ENCODE results near the gene RBMS1. TPM values are rescaled to one million over a fixed set of nuclear protein-coding genes. Genes with fewer than 3 reads are reported as not detected.
A peak's percentile ranks its signal among the peaks of the same experiment; 100 is the strongest.

RBMS1 gene
- total RNA-seq, 1 experiment from 2014 or later = 38.8 TPM

DNA sequence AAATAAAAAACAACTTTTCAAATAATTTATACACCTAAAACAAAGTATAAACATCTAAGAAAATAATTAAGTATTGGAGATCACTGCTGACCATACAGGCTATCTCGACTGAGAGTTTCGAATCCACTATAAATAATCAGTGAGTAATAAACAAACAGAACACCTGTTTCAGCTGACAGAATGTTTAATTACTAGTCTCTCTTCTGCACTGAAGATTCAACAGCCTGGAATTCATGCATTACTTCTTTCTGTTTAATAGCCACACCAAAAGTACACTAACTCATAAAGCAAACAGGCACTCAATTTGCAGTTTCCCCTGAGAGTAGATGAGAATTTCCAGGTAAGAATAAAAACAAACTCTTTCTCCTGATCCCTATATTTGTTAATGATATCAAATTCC lies 138.5 kb downstream of the RBMS1 start:
- Histone ChIP-seq H3K36me3 (ENCODE audit: low read depth, low read length) (0 out of 2 replicates have a peak, but pooled peaks cover 3% of the 10 kb centered on the region), H2AFZ (ENCODE audit: low read length) (no peak overlapping the region), H3K9ac (ENCODE audit: low read length) (peak overlapping the region; percentile 34), H3K79me2 (ENCODE audit: low read length) (peaks cover 69% of the 10 kb centered on the region), H3K9me2 (replicated peaks; ENCODE audit: low read length) (no peaks in the 10 kb centered on the region), H3K4me2 (ENCODE audit: low read length) (peak overlapping the region; percentile 59), H3K27ac (ENCODE audit: low read length) (peak overlapping the region; percentile 83), H3K9me3 (ENCODE audit: low read length) (no peaks in the 10 kb centered on the region), H4K20me1 (ENCODE audit: low read length) (no peaks in the 10 kb centered on the region), H3K4me1 (ENCODE audit: insufficient read depth, low read length) (peaks cover 64% of the 10 kb centered on the region), H3K4me3 (ENCODE audit: low read length) (peak overlapping the region; percentile 5; the same call in 1 of the 2 replicates), H3K27me3 (ENCODE audit: low read length) (no peaks in the 10 kb centered on the region), H3F3A (ENCODE audit: low read length, unreplicated experiment) (peaks cover 7% of the 10 kb centered on the region)
- ChIA-PET POLR2A (ENCODE audit: unreplicated experiment) (no interaction called here), CTCF (interaction anchor here (0.5 kb wide), 1 partner anchor 72 kb away, joined by 3 read pairs; no protein-coding TSS in a partner anchor)
- TF ChIP-seq EZH2 (IDR thresholded peaks at IDR 0.05; ENCODE audit: low read length, unreplicated experiment) = no peak
- TF ChIP-seq, protein P1, sequence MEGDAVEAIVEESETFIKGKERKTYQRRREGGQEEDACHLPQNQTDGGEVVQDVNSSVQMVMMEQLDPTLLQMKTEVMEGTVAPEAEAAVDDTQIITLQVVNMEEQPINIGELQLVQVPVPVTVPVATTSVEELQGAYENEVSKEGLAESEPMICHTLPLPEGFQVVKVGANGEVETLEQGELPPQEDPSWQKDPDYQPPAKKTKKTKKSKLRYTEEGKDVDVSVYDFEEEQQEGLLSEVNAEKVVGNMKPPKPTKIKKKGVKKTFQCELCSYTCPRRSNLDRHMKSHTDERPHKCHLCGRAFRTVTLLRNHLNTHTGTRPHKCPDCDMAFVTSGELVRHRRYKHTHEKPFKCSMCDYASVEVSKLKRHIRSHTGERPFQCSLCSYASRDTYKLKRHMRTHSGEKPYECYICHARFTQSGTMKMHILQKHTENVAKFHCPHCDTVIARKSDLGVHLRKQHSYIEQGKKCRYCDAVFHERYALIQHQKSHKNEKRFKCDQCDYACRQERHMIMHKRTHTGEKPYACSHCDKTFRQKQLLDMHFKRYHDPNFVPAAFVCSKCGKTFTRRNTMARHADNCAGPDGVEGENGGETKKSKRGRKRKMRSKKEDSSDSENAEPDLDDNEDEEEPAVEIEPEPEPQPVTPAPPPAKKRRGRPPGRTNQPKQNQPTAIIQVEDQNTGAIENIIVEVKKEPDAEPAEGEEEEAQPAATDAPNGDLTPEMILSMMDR (conservative IDR thresholded peaks at IDR 0.05; ENCODE audit: low read depth, low read length) = no peak
- TF ChIP-seq EZH2phosphoT487 (IDR thresholded peaks at IDR 0.05; ENCODE audit: borderline replicate concordance, low read length) = no peak
- DNase-seq (peak; percentile 76), ATAC-seq (peak; percentile 81)
- BruUV-seq (replicated peaks) = no TSS peak
- intact Hi-C loops (cut with micrococcal nuclease) = loop anchor here (2.0 to 10.0 kb wide), 5 partner anchors 22 to 310 kb away; no protein-coding TSS in a partner anchor

DNA sequence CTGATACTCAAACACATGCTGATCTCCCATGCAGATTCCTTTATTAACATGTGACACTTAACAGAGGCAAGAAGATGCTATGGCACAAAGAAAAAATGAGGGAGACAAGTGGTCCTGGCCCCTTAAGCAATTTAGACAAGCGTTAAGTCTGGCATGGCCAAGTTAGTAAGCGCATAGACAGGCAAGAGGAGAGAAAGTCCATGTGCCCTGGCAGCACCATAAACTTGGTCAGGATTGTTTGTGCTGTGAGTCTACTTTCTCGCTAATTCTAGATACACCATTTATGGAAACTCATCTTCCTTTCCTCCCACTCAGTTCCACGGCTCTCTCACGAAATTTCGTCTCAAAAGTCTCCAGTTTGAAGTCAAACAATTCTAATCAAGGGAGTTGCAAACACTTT lies 138.9 kb downstream of the RBMS1 start:
- ATAC-seq (no peak; the same call in 1 of the 2 replicates), DNase-seq (no peak)
- peaks cover 7% of the 10 kb centered on the region for H3F3A ChIP-seq (ENCODE audit: low read length, unreplicated experiment)
- BruUV-seq (replicated peaks) = no TSS peak
- intact Hi-C loops (cut with micrococcal nuclease) = loop anchor here (2.0 to 10.0 kb wide), 5 partner anchors 22 to 310 kb away; no protein-coding TSS in a partner anchor
- peak overlapping the region; percentile 59 for H3K4me2 ChIP-seq (ENCODE audit: low read length)
- 0 out of 2 replicates have a peak, but pooled peaks cover 3% of the 10 kb centered on the region for H3K36me3 ChIP-seq (ENCODE audit: low read depth, low read length)
- H4K20me1 ChIP-seq (ENCODE audit: low read length) = no peaks in the 10 kb centered on the region
- H3K27me3 ChIP-seq (ENCODE audit: low read length) = no peaks in the 10 kb centered on the region
- peak overlapping the region; percentile 83 for H3K27ac ChIP-seq (ENCODE audit: low read length)
- TF ChIP-seq EZH2phosphoT487 (IDR thresholded peaks at IDR 0.05; ENCODE audit: borderline replicate concordance, low read length) = no peak
- TF ChIP-seq EZH2 (IDR thresholded peaks at IDR 0.05; ENCODE audit: low read length, unreplicated experiment) = no peak
- TF ChIP-seq, protein P1 (conservative IDR thresholded peaks at IDR 0.05; ENCODE audit: low read depth, low read length) = no peak
- no peak overlapping the region for H2AFZ ChIP-seq (ENCODE audit: low read length)
- no peaks in the 10 kb centered on the region for H3K9me2 ChIP-seq (replicated peaks; ENCODE audit: low read length)
- peak overlapping the region; percentile 5; the same call in 1 of the 2 replicates for H3K4me3 ChIP-seq (ENCODE audit: low read length)
- peaks cover 64% of the 10 kb centered on the region for H3K4me1 ChIP-seq (ENCODE audit: insufficient read depth, low read length)
- peak overlapping the region; percentile 24; the same call in 1 of the 2 replicates for H3K9ac ChIP-seq (ENCODE audit: low read length)
- no peaks in the 10 kb centered on the region for H3K9me3 ChIP-seq (ENCODE audit: low read length)
- POLR2A ChIA-PET (ENCODE audit: unreplicated experiment) = no interaction called here
- H3K79me2 ChIP-seq (ENCODE audit: low read length) = peaks cover 69% of the 10 kb centered on the region
- CTCF ChIA-PET = interaction anchor here (0.5 kb wide), 1 partner anchor 72 kb away, joined by 3 read pairs; no protein-coding TSS in a partner anchor

- H3K9me3 ChIP-seq (ENCODE audit: low read length) = no peaks in the 10 kb centered on the region
- no TSS peak for BruUV-seq (replicated peaks)
- H4K20me1 ChIP-seq (ENCODE audit: low read length) = no peaks in the 10 kb centered on the region
- H3K4me3 ChIP-seq (ENCODE audit: low read length) = no peak overlapping the region
- H3F3A ChIP-seq (ENCODE audit: low read length, unreplicated experiment) = peaks cover 7% of the 10 kb centered on the region
- ATAC-seq (no peak), DNase-seq (no peak)
- 0 out of 2 replicates have a peak, but pooled peaks cover 3% of the 10 kb centered on the region for H3K36me3 ChIP-seq (ENCODE audit: low read depth, low read length)
- intact Hi-C loops (cut with micrococcal nuclease) = loop anchor here (1.0 to 10.0 kb wide), 5 partner anchors 23 to 616 kb away; no protein-coding TSS in a partner anchor
- H3K9me2 ChIP-seq (replicated peaks; ENCODE audit: low read length) = no peaks in the 10 kb centered on the region
- H3K4me1 ChIP-seq (ENCODE audit: insufficient read depth, low read length) = peaks cover 59% of the 10 kb centered on the region
- ChIA-PET POLR2A (ENCODE audit: unreplicated experiment) (interaction anchor here (0.6 kb wide), 1 partner anchor 139 kb away, joined by 4 read pairs; no protein-coding TSS in a partner anchor), CTCF (interaction anchor here (0.6 to 1.3 kb wide), 5 partner anchors 64 to 616 kb away, joined by 3 to 6 read pairs (median 4); no protein-coding TSS in a partner anchor)
- no peak for TF ChIP-seq EZH2 (IDR thresholded peaks at IDR 0.05; ENCODE audit: low read length, unreplicated experiment)
- TF ChIP-seq, protein P1 (conservative IDR thresholded peaks at IDR 0.05; ENCODE audit: low read depth, low read length) = no peak
- no peak for TF ChIP-seq EZH2phosphoT487 (IDR thresholded peaks at IDR 0.05; ENCODE audit: borderline replicate concordance, low read length)
- H3K9ac ChIP-seq (ENCODE audit: low read length) = no peak overlapping the region
- no peak overlapping the region for H2AFZ ChIP-seq (ENCODE audit: low read length)
- H3K79me2 ChIP-seq (ENCODE audit: low read length) = peaks cover 67% of the 10 kb centered on the region
- H3K4me2 ChIP-seq (ENCODE audit: low read length) = no peak overlapping the region
- H3K27me3 ChIP-seq (ENCODE audit: low read length) = no peaks in the 10 kb centered on the region
- peak overlapping the region; percentile 21; the same call in 1 of the 2 replicates for H3K27ac ChIP-seq (ENCODE audit: low read length)
These were observed 139.8 kb downstream of the RBMS1 start for GRCh38 chr2:160353813-160354212.
